WTC11 (cell line): ENCODE results near the gene SPRING1. TPM values are rescaled to one million over a fixed set of nuclear protein-coding genes. Genes with fewer than 3 reads are reported as not detected.

Source experiments
- ATAC-seq: fragments of 200-7000 bp; cut with Tn5 transposase; 2 replicates; pipeline ENCODE4 v1.10.0; 2021; ENCODE audit warnings: mild to moderate bottlenecking, moderate library complexity
- CTCF ChIA-PET: fragments of 300-600 bp; sonication (Branson Sonifier 250); formaldehyde crosslinking; loops from one replicate; lab custom pipeline; 2021; ENCODE audit warnings: antibody characterized with exemption; lab: Charles Lee
- POLR2A ChIA-PET: fragments of 350-600 bp; sonication (Branson Sonifier 250); formaldehyde crosslinking; loops from one replicate; lab custom pipeline; 2021; ENCODE audit warnings: antibody characterized with exemption; lab: Charles Lee
- DNase-seq: peaks from one replicate; pipeline ENCODE4 v3.0.0; 2021; ENCODE audit warnings: low spot score
- H3K27ac Mint-ChIP-seq: 2 replicates; pipeline ENCODE4 v1.8.0; 2021; ENCODE audit warnings: mixed read lengths
- H3K27me3 Mint-ChIP-seq: 2 replicates; pipeline ENCODE4 v1.8.0; 2021; ENCODE audit warnings: low read depth, mild to moderate bottlenecking, moderate library complexity, mixed read lengths
- H3K36me3 Mint-ChIP-seq: 2 replicates; pipeline ENCODE4 v1.8.0; 2021; ENCODE audit warnings: mixed read lengths
- H3K4me1 Mint-ChIP-seq: 2 replicates; pipeline ENCODE4 v1.8.0; 2022; ENCODE audit warnings: mixed read lengths
- H3K4me3 Mint-ChIP-seq: 2 replicates; pipeline ENCODE4 v1.8.0; 2021; ENCODE audit warnings: mild to moderate bottlenecking, moderate library complexity, mixed read lengths
- H3K9me3 Mint-ChIP-seq: 2 replicates; pipeline ENCODE4 v1.8.0; 2021; ENCODE audit warnings: mixed read lengths
- ATF1 ChIP-seq: sonication (generic); formaldehyde crosslinking; IDR thresholded peaks from 2 replicates; pipeline ENCODE4 v1.8.1; 2023; ENCODE audit warnings: mild to moderate bottlenecking, moderate library complexity, missing genetic modification reagents
- ATF3 ChIP-seq: sonication (generic); formaldehyde crosslinking; conservative IDR thresholded peaks from 2 replicates; pipeline ENCODE4 v1.8.1; 2022; ENCODE audit warnings: mild to moderate bottlenecking, missing genetic modification reagents
- FOXJ3 ChIP-seq: sonication (generic); formaldehyde crosslinking; IDR thresholded peaks from 2 replicates; pipeline ENCODE4 v1.9.0; 2021; ENCODE audit warnings: missing genetic modification reagents, mild to moderate bottlenecking, borderline replicate concordance
- FOXK1 ChIP-seq: sonication (generic); formaldehyde crosslinking; IDR thresholded peaks from 2 replicates; pipeline ENCODE4 v1.8.0; 2022; ENCODE audit warnings: mild to moderate bottlenecking, moderate library complexity, missing genetic modification reagents
- MAX ChIP-seq: sonication (generic); formaldehyde crosslinking; IDR thresholded peaks from 2 replicates; pipeline ENCODE4 v1.8.0; 2022; ENCODE audit warnings: mild to moderate bottlenecking, missing genetic modification reagents
- MYBL2 ChIP-seq: sonication (generic); formaldehyde crosslinking; IDR thresholded peaks from 2 replicates; pipeline ENCODE4 v1.8.1; 2023; ENCODE audit warnings: mild to moderate bottlenecking, moderate library complexity, missing genetic modification reagents
- NFYB ChIP-seq: sonication (generic); formaldehyde crosslinking; conservative IDR thresholded peaks from 2 replicates; pipeline ENCODE4 v1.8.0; 2022; ENCODE audit warnings: low read depth, missing genetic modification reagents
- PREB ChIP-seq: sonication (generic); formaldehyde crosslinking; IDR thresholded peaks from 2 replicates; pipeline ENCODE4 v1.8.1; 2022; ENCODE audit warnings: mild to moderate bottlenecking, missing genetic modification reagents, moderate library complexity, borderline replicate concordance
- SP1 ChIP-seq: sonication (generic); formaldehyde crosslinking; conservative IDR thresholded peaks from 2 replicates; pipeline ENCODE4 v1.8.1; 2022; ENCODE audit warnings: missing genetic modification reagents
- ZBTB21 ChIP-seq: sonication (generic); formaldehyde crosslinking; IDR thresholded peaks from 2 replicates; pipeline ENCODE4 v1.8.1; 2023; ENCODE audit warnings: mild to moderate bottlenecking, missing genetic modification reagents, borderline replicate concordance
- ZMAT4 ChIP-seq: fragments of 250-450 bp; sonication (Bioruptor Pico); IDR thresholded peaks from 2 replicates; pipeline ENCODE4 v1.9.0; 2021; ENCODE audit warnings: mild to moderate bottlenecking
- ZNF396 ChIP-seq: fragments of 250-450 bp; sonication (Bioruptor Pico); IDR thresholded peaks from 2 replicates; pipeline ENCODE4 v1.8.0; 2021; ENCODE audit warnings: mild to moderate bottlenecking, moderate library complexity, borderline replicate concordance
- ZNF423 ChIP-seq: fragments of 250-450 bp; sonication (Bioruptor Pico); IDR thresholded peaks from 2 replicates; pipeline ENCODE4 v2.1.2; 2022; ENCODE audit warnings: mild to moderate bottlenecking, moderate library complexity
- ZNF532 ChIP-seq: fragments of 250-450 bp; sonication (Bioruptor Pico); IDR thresholded peaks from 2 replicates; pipeline ENCODE4 v1.9.0; 2021; ENCODE audit warnings: mild to moderate bottlenecking, borderline replicate concordance
- ZNF671 ChIP-seq: fragments of 250-450 bp; sonication (Bioruptor Pico); IDR thresholded peaks from 2 replicates; pipeline ENCODE4 v1.8.0; 2021; ENCODE audit warnings: mild to moderate bottlenecking
- total RNA-seq: library from RNA; stranded (reverse); gene quantifications from 3 replicates; pipeline ENCODE4 v1.2.3, GENCODE V29; 2021
- TF ChIP-seq, protein P1 (sequence below): fragments of 250-450 bp; sonication (Bioruptor Pico); IDR thresholded peaks from 2 replicates; pipeline ENCODE4 v2.1.2; 2022; ENCODE audit warnings: mild to moderate bottlenecking, moderate library complexity
- TF ChIP-seq, protein P2 (sequence below): sonication (generic); formaldehyde crosslinking; IDR thresholded peaks from 2 replicates; pipeline ENCODE4 v1.8.1; 2023; ENCODE audit warnings: mild to moderate bottlenecking, missing genetic modification reagents, borderline replicate concordance
- TF ChIP-seq, protein P3 (sequence below): sonication (generic); formaldehyde crosslinking; IDR thresholded peaks from 2 replicates; pipeline ENCODE4 v1.8.0; 2022; ENCODE audit warnings: mild to moderate bottlenecking, missing genetic modification reagents

The SPRING1 gene
- total RNA-seq, 1 experiment from 2014 or later = 46.1 TPM

- DNase-seq = no peak
- no peak overlapping the region for H3K4me3 Mint-ChIP-seq
- H3K36me3 Mint-ChIP-seq = peaks cover 17% of the 10 kb centered on the region
- H3K9me3 Mint-ChIP-seq = no peaks in the 10 kb centered on the region
- no peak overlapping the region for H3K27ac Mint-ChIP-seq
- ChIA-PET POLR2A (no interaction called here), CTCF (no interaction called here)
- no peaks in the 10 kb centered on the region for H3K4me1 Mint-ChIP-seq
- no peaks in the 10 kb centered on the region for H3K27me3 Mint-ChIP-seq
- ATAC-seq = no peak
- TF ChIP-seq PREB = no peak
- TF ChIP-seq, protein P1, sequence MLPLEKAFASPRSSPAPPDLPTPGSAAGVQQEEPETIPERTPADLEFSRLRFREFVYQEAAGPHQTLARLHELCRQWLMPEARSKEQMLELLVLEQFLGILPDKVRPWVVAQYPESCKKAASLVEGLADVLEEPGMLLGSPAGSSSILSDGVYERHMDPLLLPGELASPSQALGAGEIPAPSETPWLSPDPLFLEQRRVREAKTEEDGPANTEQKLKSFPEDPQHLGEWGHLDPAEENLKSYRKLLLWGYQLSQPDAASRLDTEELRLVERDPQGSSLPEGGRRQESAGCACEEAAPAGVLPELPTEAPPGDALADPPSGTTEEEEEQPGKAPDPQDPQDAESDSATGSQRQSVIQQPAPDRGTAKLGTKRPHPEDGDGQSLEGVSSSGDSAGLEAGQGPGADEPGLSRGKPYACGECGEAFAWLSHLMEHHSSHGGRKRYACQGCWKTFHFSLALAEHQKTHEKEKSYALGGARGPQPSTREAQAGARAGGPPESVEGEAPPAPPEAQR = no peak
- TF ChIP-seq ZNF396 (CRISPR knock-in tag) = no peak
- TF ChIP-seq ZNF671 (CRISPR knock-in tag) = no peak
- TF ChIP-seq, protein P2, sequence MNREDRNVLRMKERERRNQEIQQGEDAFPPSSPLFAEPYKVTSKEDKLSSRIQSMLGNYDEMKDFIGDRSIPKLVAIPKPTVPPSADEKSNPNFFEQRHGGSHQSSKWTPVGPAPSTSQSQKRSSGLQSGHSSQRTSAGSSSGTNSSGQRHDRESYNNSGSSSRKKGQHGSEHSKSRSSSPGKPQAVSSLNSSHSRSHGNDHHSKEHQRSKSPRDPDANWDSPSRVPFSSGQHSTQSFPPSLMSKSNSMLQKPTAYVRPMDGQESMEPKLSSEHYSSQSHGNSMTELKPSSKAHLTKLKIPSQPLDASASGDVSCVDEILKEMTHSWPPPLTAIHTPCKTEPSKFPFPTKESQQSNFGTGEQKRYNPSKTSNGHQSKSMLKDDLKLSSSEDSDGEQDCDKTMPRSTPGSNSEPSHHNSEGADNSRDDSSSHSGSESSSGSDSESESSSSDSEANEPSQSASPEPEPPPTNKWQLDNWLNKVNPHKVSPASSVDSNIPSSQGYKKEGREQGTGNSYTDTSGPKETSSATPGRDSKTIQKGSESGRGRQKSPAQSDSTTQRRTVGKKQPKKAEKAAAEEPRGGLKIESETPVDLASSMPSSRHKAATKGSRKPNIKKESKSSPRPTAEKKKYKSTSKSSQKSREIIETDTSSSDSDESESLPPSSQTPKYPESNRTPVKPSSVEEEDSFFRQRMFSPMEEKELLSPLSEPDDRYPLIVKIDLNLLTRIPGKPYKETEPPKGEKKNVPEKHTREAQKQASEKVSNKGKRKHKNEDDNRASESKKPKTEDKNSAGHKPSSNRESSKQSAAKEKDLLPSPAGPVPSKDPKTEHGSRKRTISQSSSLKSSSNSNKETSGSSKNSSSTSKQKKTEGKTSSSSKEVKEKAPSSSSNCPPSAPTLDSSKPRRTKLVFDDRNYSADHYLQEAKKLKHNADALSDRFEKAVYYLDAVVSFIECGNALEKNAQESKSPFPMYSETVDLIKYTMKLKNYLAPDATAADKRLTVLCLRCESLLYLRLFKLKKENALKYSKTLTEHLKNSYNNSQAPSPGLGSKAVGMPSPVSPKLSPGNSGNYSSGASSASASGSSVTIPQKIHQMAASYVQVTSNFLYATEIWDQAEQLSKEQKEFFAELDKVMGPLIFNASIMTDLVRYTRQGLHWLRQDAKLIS (CRISPR knock-in tag) = no peak
- no peak for TF ChIP-seq ZNF532 (CRISPR knock-in tag)
- no peak for TF ChIP-seq ZNF423
- no peak for TF ChIP-seq ZBTB21 (CRISPR knock-in tag)
Observed at GRCh38 chr12:116745554-116745953, 7.7 kb upstream of the SPRING1 start.

- Mint-ChIP-seq H3K9me3 (no peaks in the 10 kb centered on the region), H3K36me3 (peaks cover 15% of the 10 kb centered on the region), H3K4me3 (no peak overlapping the region), H3K27ac (no peak overlapping the region), H3K27me3 (no peaks in the 10 kb centered on the region), H3K4me1 (no peaks in the 10 kb centered on the region)
- ATAC-seq (no peak), DNase-seq (no peak)
- ChIA-PET CTCF (no interaction called here), POLR2A (no interaction called here)
- TF ChIP-seq, protein P2 (CRISPR knock-in tag) = no peak
- no peak for TF ChIP-seq MAX (CRISPR knock-in tag)
- TF ChIP-seq NFYB = no peak
- TF ChIP-seq FOXJ3 (CRISPR knock-in tag) = no peak
- TF ChIP-seq ATF1 (CRISPR knock-in tag) = no peak
- no peak for TF ChIP-seq MYBL2 (CRISPR knock-in tag)
- no peak for TF ChIP-seq SP1
- TF ChIP-seq FOXK1 (CRISPR knock-in tag) = no peak
- no peak for TF ChIP-seq ZBTB21 (CRISPR knock-in tag)
- TF ChIP-seq, protein P3, sequence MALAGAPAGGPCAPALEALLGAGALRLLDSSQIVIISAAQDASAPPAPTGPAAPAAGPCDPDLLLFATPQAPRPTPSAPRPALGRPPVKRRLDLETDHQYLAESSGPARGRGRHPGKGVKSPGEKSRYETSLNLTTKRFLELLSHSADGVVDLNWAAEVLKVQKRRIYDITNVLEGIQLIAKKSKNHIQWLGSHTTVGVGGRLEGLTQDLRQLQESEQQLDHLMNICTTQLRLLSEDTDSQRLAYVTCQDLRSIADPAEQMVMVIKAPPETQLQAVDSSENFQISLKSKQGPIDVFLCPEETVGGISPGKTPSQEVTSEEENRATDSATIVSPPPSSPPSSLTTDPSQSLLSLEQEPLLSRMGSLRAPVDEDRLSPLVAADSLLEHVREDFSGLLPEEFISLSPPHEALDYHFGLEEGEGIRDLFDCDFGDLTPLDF (CRISPR knock-in tag) = no peak
- TF ChIP-seq ZMAT4 = no peak
- no peak for TF ChIP-seq ATF3
Observed at GRCh38 chr12:116744766-116745165, 6.9 kb upstream of the SPRING1 start.
